WI38 (cell line): Measurements from ENCODE around the gene PTGES2.
"Not testable (repeated sequence)": the region's sequence is repeated elsewhere in the genome, so short reads cannot be mapped to it uniquely, and the experiment has no call there.

Experiments
- H3K4me3 ChIP-seq: 2 replicates; pipeline ENCODE4 v1.5.1; 2011; ENCODE audit warnings: low read depth, mild to moderate bottlenecking, control low read depth, low read length
- CTCF ChIP-seq: IDR thresholded peaks from 2 replicates; pipeline ENCODE4 v1.5.1; 2012; ENCODE audit warnings: low read depth, mild to moderate bottlenecking, control low read depth, low read length

The PTGES2 gene

GRCh38 chr9:128114326-128115186 is 13.0 kb downstream of the PTGES2 start:
- H3K4me3 ChIP-seq, result no peak overlapping the region
- TF ChIP-seq CTCF, result no peak

- no peak overlapping the region for H3K4me3 ChIP-seq
- TF ChIP-seq CTCF, result no peak
These were observed 13.8 kb downstream of the PTGES2 start for GRCh38 chr9:128113526-128114325.

GRCh38 chr9:128111726-128112125 is 15.8 kb downstream of the PTGES2 start:
- not testable (repeated sequence) for H3K4me3 ChIP-seq

GRCh38 chr9:128109050-128109709 is 18.3 kb downstream of the PTGES2 start:
- no peak overlapping the region for H3K4me3 ChIP-seq
- TF ChIP-seq CTCF, result no peak

- no peak for TF ChIP-seq CTCF
- no peak overlapping the region for H3K4me3 ChIP-seq
These were observed 19.1 kb downstream of the PTGES2 start for GRCh38 chr9:128108269-128109049.

GRCh38 chr9:128107468-128108268 is 19.9 kb downstream of the PTGES2 start:
- no peak overlapping the region for H3K4me3 ChIP-seq
- no peak for TF ChIP-seq CTCF
